Measurements from ENCODE around the gene IPP.

DNA sequence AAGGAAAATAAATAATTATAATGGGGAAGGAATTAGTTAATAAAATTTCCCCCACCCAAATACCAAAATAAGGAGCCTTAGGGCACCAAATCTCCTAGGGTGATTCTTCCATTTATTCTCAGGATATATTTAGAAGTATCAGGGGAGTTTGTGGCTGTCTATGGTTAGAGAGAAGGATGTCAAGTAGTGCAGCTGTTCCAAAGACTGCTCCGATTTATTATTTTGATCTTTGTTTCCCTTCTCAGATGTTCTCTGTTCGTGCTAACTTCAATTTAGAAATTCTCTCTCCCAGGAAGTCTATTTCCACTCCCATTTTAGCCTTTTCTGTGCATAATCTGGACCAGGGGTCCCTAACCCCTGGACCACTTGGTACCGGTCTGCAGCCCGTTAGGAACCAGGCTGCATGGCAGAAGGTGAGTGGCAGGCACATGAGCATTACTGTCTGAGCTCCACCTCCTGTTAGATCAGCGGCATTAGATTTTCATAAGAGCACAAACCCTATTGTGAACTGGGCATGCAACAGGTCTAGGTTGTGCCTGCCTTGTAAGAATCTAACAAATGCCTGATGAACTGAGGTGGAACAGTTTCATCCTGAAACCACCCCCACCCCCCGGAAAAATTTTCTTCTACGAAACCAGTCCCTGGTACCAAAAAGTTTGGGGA, 43.6 kb upstream of the IPP start:
- TF ChIP-seq, protein P1, sequence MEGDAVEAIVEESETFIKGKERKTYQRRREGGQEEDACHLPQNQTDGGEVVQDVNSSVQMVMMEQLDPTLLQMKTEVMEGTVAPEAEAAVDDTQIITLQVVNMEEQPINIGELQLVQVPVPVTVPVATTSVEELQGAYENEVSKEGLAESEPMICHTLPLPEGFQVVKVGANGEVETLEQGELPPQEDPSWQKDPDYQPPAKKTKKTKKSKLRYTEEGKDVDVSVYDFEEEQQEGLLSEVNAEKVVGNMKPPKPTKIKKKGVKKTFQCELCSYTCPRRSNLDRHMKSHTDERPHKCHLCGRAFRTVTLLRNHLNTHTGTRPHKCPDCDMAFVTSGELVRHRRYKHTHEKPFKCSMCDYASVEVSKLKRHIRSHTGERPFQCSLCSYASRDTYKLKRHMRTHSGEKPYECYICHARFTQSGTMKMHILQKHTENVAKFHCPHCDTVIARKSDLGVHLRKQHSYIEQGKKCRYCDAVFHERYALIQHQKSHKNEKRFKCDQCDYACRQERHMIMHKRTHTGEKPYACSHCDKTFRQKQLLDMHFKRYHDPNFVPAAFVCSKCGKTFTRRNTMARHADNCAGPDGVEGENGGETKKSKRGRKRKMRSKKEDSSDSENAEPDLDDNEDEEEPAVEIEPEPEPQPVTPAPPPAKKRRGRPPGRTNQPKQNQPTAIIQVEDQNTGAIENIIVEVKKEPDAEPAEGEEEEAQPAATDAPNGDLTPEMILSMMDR (IDR thresholded peaks at IDR 0.05) = no peak
- no peak for TF ChIP-seq YY1 (IDR thresholded peaks at IDR 0.05; ENCODE audit: low read depth)
- TF ChIP-seq EP300 (IDR thresholded peaks at IDR 0.05; ENCODE audit: borderline replicate concordance in 1 of 2, low read depth in 1 of 2, low read length in 1 of 2) = no peak
- TF ChIP-seq FOSL2 (IDR thresholded peaks at IDR 0.05; ENCODE audit: borderline replicate concordance, low read depth) = no peak
- no peak for TF ChIP-seq TEAD4 (IDR thresholded peaks at IDR 0.05; ENCODE audit: borderline replicate concordance, insufficient read depth)
- TF ChIP-seq MAX (IDR thresholded peaks at IDR 0.05; ENCODE audit: low read depth) = no peak
- TF ChIP-seq POLR2AphosphoS5 (IDR thresholded peaks at IDR 0.05; ENCODE audit: low read depth, low read length) = no peak
- no peak for TF ChIP-seq RFX5 (IDR thresholded peaks at IDR 0.05; ENCODE audit: low read length)
- TF ChIP-seq TAF1 (IDR thresholded peaks at IDR 0.05; ENCODE audit: borderline replicate concordance, low read depth, low read length) = no peak
- no peak for TF ChIP-seq SMC3 (IDR thresholded peaks at IDR 0.05; ENCODE audit: low read depth, low read length)
- TF ChIP-seq JUND (IDR thresholded peaks at IDR 0.05) = no peak
